ENCODE data around the gene PSPN.
A peak's percentile ranks its signal among the peaks of the same experiment; 100 is the strongest.

PSPN gene

GRCh38 chr19:6384381-6384780, 8.6 kb upstream of the PSPN start:
- H3K4me3 ChIP-seq (ENCODE audit: low read length), result no peak overlapping the region
- DNase-seq (ENCODE audit: low read depth), result no peak
- no peak for TF ChIP-seq CTCF (conservative IDR thresholded peaks at IDR 0.05; ENCODE audit: low read length)

- H3K4me3 ChIP-seq (ENCODE audit: low read length), result no peak overlapping the region
- no peak for TF ChIP-seq CTCF (conservative IDR thresholded peaks at IDR 0.05; ENCODE audit: low read length)
- no peak for DNase-seq (ENCODE audit: low read depth)
These were observed 7.5 kb upstream of the PSPN start for GRCh38 chr19:6383188-6383587.

DNA sequence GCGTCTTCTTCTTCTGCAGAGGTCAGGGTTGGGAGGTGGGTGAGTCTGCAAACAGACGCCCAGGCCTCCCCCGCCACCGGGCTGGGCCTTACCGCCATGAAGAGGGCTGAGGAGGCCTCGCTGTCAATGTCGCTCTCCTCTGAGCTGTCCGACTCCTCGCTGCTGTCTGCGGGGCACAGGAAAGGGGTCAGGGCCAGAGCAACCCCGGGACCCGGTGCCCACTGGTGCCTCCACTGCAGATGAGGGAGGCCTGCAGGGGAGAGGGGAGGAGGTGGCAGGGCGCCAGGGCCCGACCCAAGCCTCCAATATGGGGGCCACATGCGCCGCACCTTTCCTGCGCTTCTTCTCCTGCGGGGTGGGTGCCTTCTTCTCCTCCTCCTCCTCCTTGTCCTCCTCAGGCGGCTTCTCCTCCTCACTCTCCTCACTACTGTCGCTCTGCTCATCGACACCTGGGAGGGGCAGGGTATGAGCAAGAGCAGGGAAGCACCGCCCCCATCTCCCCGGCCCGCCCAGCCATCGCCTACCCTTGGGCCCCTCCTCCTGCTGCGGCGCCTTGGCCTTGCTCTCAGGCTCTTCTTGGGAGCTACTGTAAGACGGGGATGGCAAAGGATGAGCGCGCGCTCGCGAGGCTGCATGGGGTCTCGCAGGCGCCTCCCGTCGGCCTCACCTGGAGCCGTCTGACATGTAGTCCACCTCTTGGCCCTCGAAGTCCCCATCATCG, 5.5 kb upstream of the PSPN start:
- DNase-seq (ENCODE audit: low read depth), result no peak
- H3K4me3 ChIP-seq (ENCODE audit: low read length), result no peak overlapping the region
- TF ChIP-seq CTCF (conservative IDR thresholded peaks at IDR 0.05; ENCODE audit: low read length), result no peak

DNA sequence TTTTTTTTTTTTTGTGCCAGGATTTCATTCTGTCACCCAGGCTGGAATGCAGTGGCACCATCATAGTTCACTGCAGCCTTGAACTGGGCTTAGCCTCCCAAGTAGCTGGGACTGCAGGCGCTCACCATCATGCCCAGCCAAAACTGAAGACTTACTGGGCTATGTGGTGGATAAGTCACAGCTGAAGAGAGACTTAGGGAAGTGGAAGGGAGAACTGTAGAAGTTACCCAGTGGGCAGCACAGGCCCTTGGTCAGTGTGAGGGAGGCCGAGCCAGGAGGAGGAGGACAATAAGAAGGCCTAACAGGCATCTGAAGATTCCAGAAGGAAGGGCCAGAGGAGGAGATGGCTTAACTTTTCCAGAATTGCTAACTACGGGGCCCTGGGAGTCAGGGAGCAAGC, 4.0 kb upstream of the PSPN start:
- no peak overlapping the region for H3K4me3 ChIP-seq (ENCODE audit: low read length)
- no peak for DNase-seq (ENCODE audit: low read depth)
- TF ChIP-seq CTCF (conservative IDR thresholded peaks at IDR 0.05; ENCODE audit: low read length), result no peak

DNA sequence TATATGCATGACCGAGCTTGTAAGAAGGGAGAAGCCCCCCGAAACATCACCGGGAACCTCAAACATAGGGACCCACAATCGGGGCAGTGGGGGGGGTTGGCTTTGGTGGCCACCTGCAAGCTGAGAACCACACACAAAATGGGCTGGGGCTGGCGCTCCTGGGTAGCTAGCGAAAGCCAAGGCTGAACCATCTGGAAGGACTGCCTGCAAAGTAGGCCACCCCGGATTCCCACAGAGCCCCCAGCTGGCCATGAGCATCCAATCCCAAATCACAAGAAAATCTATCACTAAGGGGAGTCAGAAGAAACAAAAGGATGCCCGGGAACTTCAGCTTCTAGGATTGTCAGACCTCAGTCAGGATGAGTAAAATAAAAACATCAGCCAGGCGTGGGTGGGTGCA, 2.8 kb upstream of the PSPN start:
- no peak overlapping the region for H3K4me3 ChIP-seq (ENCODE audit: low read length)
- TF ChIP-seq CTCF (conservative IDR thresholded peaks at IDR 0.05; ENCODE audit: low read length), result no peak
- DNase-seq (ENCODE audit: low read depth), result no peak

DNA sequence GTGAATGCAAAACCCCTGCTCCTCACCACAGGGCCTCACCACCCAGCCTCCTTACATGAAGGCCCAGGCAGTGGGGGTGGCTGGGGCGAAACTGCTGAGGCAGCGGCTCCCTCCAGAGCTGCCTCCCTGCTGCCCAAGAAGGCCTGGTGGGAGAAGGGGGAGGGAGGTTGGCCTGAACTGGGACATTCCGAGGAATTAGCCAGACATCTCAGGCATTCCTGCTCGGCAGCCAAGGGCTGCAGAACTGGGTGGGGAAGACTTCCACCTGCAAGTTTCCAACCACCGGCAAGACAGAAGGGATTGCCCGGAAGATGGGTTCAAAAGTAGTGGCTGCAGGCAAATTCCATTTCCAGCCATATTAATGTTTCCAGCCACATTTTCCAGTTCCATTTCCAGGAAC, 2.3 kb upstream of the PSPN start:
- H3K4me3 ChIP-seq (ENCODE audit: low read length), result no peak overlapping the region
- DNase-seq (ENCODE audit: low read depth), result peak; percentile 84
- no peak; the same call in 1 of the 2 replicates for TF ChIP-seq CTCF (conservative IDR thresholded peaks at IDR 0.05; ENCODE audit: low read length)

GRCh38 chr19:6376512-6377190, 918 bp upstream of the PSPN start:
- no peak for TF ChIP-seq CTCF (conservative IDR thresholded peaks at IDR 0.05; ENCODE audit: low read length)
- DNase-seq (ENCODE audit: low read depth), result no peak
- no peak overlapping the region for H3K4me3 ChIP-seq (ENCODE audit: low read length)

Measured in AG10803 (cell line).